B cell (primary cell): Measurements from ENCODE around the gene UBAC2. TPM values are rescaled to one million over a fixed set of nuclear protein-coding genes. Genes with fewer than 3 reads are reported as not detected.
A peak's percentile ranks its signal among the peaks of the same experiment; 100 is the strongest.

ENCODE experiments used
- ATAC-seq: fragments of 200-7000 bp; cut with Tn5 transposase; one replicate; pipeline ENCODE4 v1.10.0; 2021; ENCODE audit warnings: low read depth, mild to moderate bottlenecking, moderate number of reproducible peaks, moderate library complexity
- CTCF ChIA-PET: fragments of 350-600 bp; sonication (Branson Sonifier 250); formaldehyde crosslinking; loops from one replicate; lab custom pipeline; 2021; ENCODE audit warnings: antibody characterized with exemption, inconsistent platforms; lab: Charles Lee
- POLR2A ChIA-PET: fragments of 350-600 bp; sonication (Branson Sonifier 250); formaldehyde crosslinking; loops from one replicate; lab custom pipeline; 2021; ENCODE audit warnings: antibody characterized with exemption; lab: Charles Lee
- DNase-seq: peaks from one replicate; pipeline ENCODE4 v3.0.0; 2013
- H2AFZ ChIP-seq: 2 replicates; pipeline ENCODE4 v1.6.1; 2012; ENCODE audit warnings: mild to moderate bottlenecking, low read depth, low read length; ENCODE audit not compliant: insufficient read depth, poor library complexity, severe bottlenecking
- H3K27ac ChIP-seq, 2 donors: 1 replicate in 1 of 2; 2 replicates in 1 of 2; pipeline ENCODE4 v1.5.1; 2012 to 2013; ENCODE audit warnings: low read length in 2 of 2, mild to moderate bottlenecking in 2 of 2, moderate library complexity in 1 of 2
- H3K27me3 ChIP-seq, 4 experiments: fragments of 200-600 bp in 1 of 4; sonication (generic) in 1 of 4; replicated peaks in 1 of 4; 1 replicate in 2 of 4; 2 replicates in 2 of 4; pipeline versions ENCODE4 v1.6.1 to v1.7.0; 2013 to 2016; ENCODE audit warnings: low read length in 3 of 4, mild to moderate bottlenecking in 2 of 4, mixed read lengths in 1 of 4, moderate library complexity in 1 of 4; ENCODE audit not compliant: insufficient read depth in 4 of 4, control insufficient read depth in 3 of 4; ENCODE audit errors: control extremely low read depth in 1 of 4
- H3K36me3 ChIP-seq, 2 experiments: replicated peaks in 1 of 2; 1 replicate in 1 of 2; 2 replicates in 1 of 2; pipeline versions ENCODE4 v1.6.1 to v1.7.1; 2013; ENCODE audit warnings: low read length in 1 of 2; ENCODE audit not compliant: insufficient read depth in 2 of 2, control insufficient read depth in 1 of 2; ENCODE audit errors: control extremely low read depth in 1 of 2, extremely low read depth in 1 of 2
- H3K4me1 ChIP-seq, 2 donors: fragments of 200-600 bp in 1 of 2; sonication (generic) in 1 of 2; 1 replicate in 1 of 2; 2 replicates in 1 of 2; pipeline versions ENCODE4 v1.5.1 to v1.6.1; 2013 to 2017; ENCODE audit warnings: low read length in 2 of 2; ENCODE audit not compliant: control insufficient read depth in 2 of 2, insufficient read depth in 2 of 2
- H3K4me2 ChIP-seq: replicated peaks from 2 replicates; pipeline ENCODE3; 2012; ENCODE audit warnings: mild to moderate bottlenecking, low read depth, low read length; ENCODE audit not compliant: poor library complexity, severe bottlenecking
- H3K4me3 ChIP-seq, 5 experiments: fragments of 200-600 bp in 1 of 5; sonication (generic) in 1 of 5; 1 replicate in 3 of 5; 2 replicates in 2 of 5; pipeline versions ENCODE4 v1.5.1 to v1.7.0; 2011 to 2016; ENCODE audit warnings: low read length in 4 of 5, mild to moderate bottlenecking in 4 of 5, low read depth in 2 of 5, control low read depth in 1 of 5, moderate library complexity in 1 of 5; ENCODE audit not compliant: insufficient read depth in 1 of 5; ENCODE audit errors: control extremely low read depth in 1 of 5, extremely low read depth in 1 of 5
- H3K79me2 ChIP-seq: fragments of 200-600 bp; sonication (generic); one replicate; pipeline ENCODE4 v1.6.0; 2016; ENCODE audit warnings: low read length; ENCODE audit not compliant: control insufficient read depth, insufficient read depth
- H3K9ac ChIP-seq: fragments of 200-600 bp; sonication (generic); 2 replicates; pipeline ENCODE4 v1.6.1; 2017; ENCODE audit warnings: mild to moderate bottlenecking, low read length, moderate library complexity
- H3K9me3 ChIP-seq, 3 donors: one replicate each; pipeline versions ENCODE4 v1.6.1 to v1.7.1; 2013; ENCODE audit warnings: low read length in 2 of 3; ENCODE audit not compliant: control insufficient read depth in 2 of 3, insufficient read depth in 1 of 3; ENCODE audit errors: control extremely low read depth in 1 of 3
- H4K20me1 ChIP-seq: 2 replicates; pipeline ENCODE4 v1.6.0; 2012; ENCODE audit warnings: mild to moderate bottlenecking, low read length; ENCODE audit not compliant: insufficient read depth, control insufficient read depth, poor library complexity, severe bottlenecking
- H3K27ac Mint-ChIP-seq: one replicate; pipeline ENCODE4 v1.8.0; 2021; ENCODE audit warnings: mixed read lengths
- H3K27me3 Mint-ChIP-seq: one replicate; pipeline ENCODE4 v1.8.0; 2021; ENCODE audit warnings: mixed read lengths
- H3K4me1 Mint-ChIP-seq: one replicate; pipeline ENCODE4 v1.8.0; 2021; ENCODE audit warnings: mixed read lengths
- H3K4me3 Mint-ChIP-seq: one replicate; pipeline ENCODE4 v1.8.0; 2021; ENCODE audit warnings: mixed read lengths
- H3K9me3 Mint-ChIP-seq: one replicate; pipeline ENCODE4 v1.8.0; 2022; ENCODE audit warnings: mixed read lengths; ENCODE audit not compliant: insufficient read depth
- CTCF ChIP-seq: fragments of 200-600 bp; IDR thresholded peaks from one replicate; pipeline ENCODE4 v1.8.0; 2022; ENCODE audit warnings: antibody characterized with exemption, mild to moderate bottlenecking
- EZH2 ChIP-seq: IDR thresholded peaks from 2 replicates; pipeline ENCODE4 v1.6.1; 2012; ENCODE audit warnings: borderline replicate concordance, low read depth, mild to moderate bottlenecking, moderate library complexity, low read length; ENCODE audit not compliant: insufficient read depth, poor library complexity, severe bottlenecking
- WGBS: methylation state at CpG from one replicate; pipeline ENCODE4 v1.1.5; 2013; ENCODE audit warnings: missing lambda C conversion rate; ENCODE audit not compliant: insufficient coverage; 5-methylcytosine and 5-hydroxymethylcytosine counted together
- intact Hi-C: fragments of 100-400 bp; cut with micrococcal nuclease; formaldehyde crosslinking; loops from one replicate; pipeline ENCODE4 v1.10.0; 2022
- polyA plus RNA-seq: library from polyadenylated mRNA; depleted of rRNA; stranded (reverse); fragments of >200 nt; gene quantifications from 2 replicates; pipeline ENCODE4 v1.2.3, GENCODE V29; 2012
- total RNA-seq, 2 donors: library from RNA; stranded (reverse); fragments of 120-200 nt in 1 of 2; gene quantifications; 1 replicate in 1 of 2; 2 replicates in 1 of 2; pipeline versions ENCODE4 v1.2.3 to v1.2.4, GENCODE V29; 2013 to 2022

UBAC2 gene
- total and polyA plus RNA-seq, 2 donors (not counting 1 experiment from before 2014, with no cell fraction given): 56.3 to 60.8 TPM

GRCh38 chr13:99357131-99357596, 156.5 kb downstream of the UBAC2 start:
- DNase-seq: no peak
- peak; percentile 7 for ATAC-seq
- 67% methylated on average over 3 of the region's 8 CpGs for WGBS
- Histone ChIP-seq H3K4me1 (peaks cover 77 to 90% of the 10 kb centered on the region in 2 donors), H3K27ac (peak overlapping the region; percentile 95 to 97), H3K79me2 (peaks cover 41% of the 10 kb centered on the region), H3K4me3 (peak overlapping the region in 1 of 5 experiments; percentile 47), H4K20me1 (no peaks in the 10 kb centered on the region), H3K27me3 (no peaks in the 10 kb centered on the region), H2AFZ (no peak overlapping the region), H3K4me2 (peak overlapping the region; percentile 73), H3K9me3 (no peaks in the 10 kb centered on the region), H3K36me3 (peaks cover 0 to 36% of the 10 kb centered on the region in 2 experiments), H3K9ac (peak overlapping the region; percentile 54)
- no peaks in the 10 kb centered on the region for H3K27me3 Mint-ChIP-seq
- peaks cover under 1% of the 10 kb centered on the region for H3K9me3 Mint-ChIP-seq
- H3K4me3 Mint-ChIP-seq: peak overlapping the region; percentile 78
- H3K4me1 Mint-ChIP-seq: peaks cover 93% of the 10 kb centered on the region
- ChIA-PET POLR2A (interaction anchor here (1.1 to 2.6 kb wide), 5 partner anchors 14 to 63 kb away, joined by 4 to 21 read pairs (median 6); no protein-coding TSS in a partner anchor), CTCF (interaction anchor here (1.0 to 2.5 kb wide), 6 partner anchors 10 to 87 kb away, joined by 3 to 12 read pairs (median 8); no protein-coding TSS in a partner anchor)
- peak overlapping the region; percentile 98 for H3K27ac Mint-ChIP-seq
- intact Hi-C loops: loop anchor here (1.0 to 5.0 kb wide), 2 partner anchors 9 to 35 kb away; no protein-coding TSS in a partner anchor
- TF ChIP-seq EZH2: no peak

- Histone ChIP-seq H4K20me1 (no peaks in the 10 kb centered on the region), H3K79me2 (peaks cover 44% of the 10 kb centered on the region), H3K27me3 (no peaks in the 10 kb centered on the region), H2AFZ (no peak overlapping the region), H3K4me2 (no peak overlapping the region), H3K36me3 (peaks cover 0 to 36% of the 10 kb centered on the region in 2 experiments), H3K9me3 (no peaks in the 10 kb centered on the region), H3K27ac (peak overlapping the region; percentile 95 to 97), H3K4me1 (peaks cover 84% of the 10 kb centered on the region in 2 donors), H3K9ac (no peak overlapping the region), H3K4me3 (no peak overlapping the region)
- Mint-ChIP-seq H3K4me3 (peak overlapping the region; percentile 78), H3K9me3 (peaks cover 3% of the 10 kb centered on the region), H3K27ac (peak overlapping the region; percentile 98), H3K27me3 (no peaks in the 10 kb centered on the region), H3K4me1 (peaks cover 91% of the 10 kb centered on the region)
- TF ChIP-seq EZH2 (no peak), CTCF (no peak)
- POLR2A ChIA-PET: interaction anchor here (0.6 to 1.1 kb wide), 2 partner anchors 17 to 22 kb away, joined by 4 read pairs; no protein-coding TSS in a partner anchor
- intact Hi-C loops: loop anchor here (1.0 to 5.0 kb wide), 2 partner anchors 8 to 36 kb away; no protein-coding TSS in a partner anchor
- ATAC-seq (no peak), DNase-seq (no peak)
- CTCF ChIA-PET: interaction anchor here (2.5 kb wide), 1 partner anchor 17 kb away, joined by 12 read pairs; no protein-coding TSS in a partner anchor
- 98% methylated on average over 5 of the region's 6 CpGs for WGBS
Measured at GRCh38 chr13:99357941-99358340, 157.3 kb downstream of the UBAC2 start.
